Esophagus squamous epithelium (tissue), 4 donors: ENCODE measurements around the gene ETS2.

Experiments used
- POLR2A ChIP-seq, 4 donors: fragments of 450-650 bp; IDR thresholded peaks; one replicate each; pipeline ENCODE4 v1.6.1; 2017; ENCODE audit warnings: antibody characterized with exemption in 4 of 4, mild to moderate bottlenecking in 4 of 4, moderate library complexity in 3 of 4
- TF ChIP-seq, protein P1 (sequence below), 6 experiments: fragments of 450-650 bp in 4 of 6; fragments of 200-600 bp in 2 of 6; sonication (generic) in 2 of 6; IDR thresholded peaks; one replicate each; pipeline ENCODE4 v1.5.1; 2016 to 2019; ENCODE audit warnings: antibody characterized with exemption in 6 of 6, mild to moderate bottlenecking in 4 of 6, moderate library complexity in 4 of 6

DNA sequence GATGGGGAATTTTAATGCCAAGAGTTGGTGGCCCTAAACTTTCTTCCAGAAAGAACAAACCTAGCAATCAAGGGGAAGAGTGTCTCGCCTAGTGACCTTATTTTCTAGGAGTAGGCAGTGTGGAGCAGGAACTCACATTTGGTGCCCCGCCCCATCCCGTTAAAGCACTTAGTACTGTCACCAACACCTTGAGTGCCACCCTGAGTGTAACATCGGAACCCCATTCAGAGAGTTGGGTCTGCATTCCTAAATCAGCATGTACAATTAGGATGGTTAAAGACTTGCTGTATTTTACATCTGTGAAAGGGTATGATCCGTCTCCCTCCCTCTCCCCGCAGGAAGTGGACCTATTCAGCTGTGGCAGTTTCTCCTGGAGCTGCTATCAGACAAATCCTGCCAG is 15.5 kb downstream of the ETS2 start:
- no peak for TF ChIP-seq POLR2A (IDR thresholded peaks at IDR 0.05)
- TF ChIP-seq, protein P1, sequence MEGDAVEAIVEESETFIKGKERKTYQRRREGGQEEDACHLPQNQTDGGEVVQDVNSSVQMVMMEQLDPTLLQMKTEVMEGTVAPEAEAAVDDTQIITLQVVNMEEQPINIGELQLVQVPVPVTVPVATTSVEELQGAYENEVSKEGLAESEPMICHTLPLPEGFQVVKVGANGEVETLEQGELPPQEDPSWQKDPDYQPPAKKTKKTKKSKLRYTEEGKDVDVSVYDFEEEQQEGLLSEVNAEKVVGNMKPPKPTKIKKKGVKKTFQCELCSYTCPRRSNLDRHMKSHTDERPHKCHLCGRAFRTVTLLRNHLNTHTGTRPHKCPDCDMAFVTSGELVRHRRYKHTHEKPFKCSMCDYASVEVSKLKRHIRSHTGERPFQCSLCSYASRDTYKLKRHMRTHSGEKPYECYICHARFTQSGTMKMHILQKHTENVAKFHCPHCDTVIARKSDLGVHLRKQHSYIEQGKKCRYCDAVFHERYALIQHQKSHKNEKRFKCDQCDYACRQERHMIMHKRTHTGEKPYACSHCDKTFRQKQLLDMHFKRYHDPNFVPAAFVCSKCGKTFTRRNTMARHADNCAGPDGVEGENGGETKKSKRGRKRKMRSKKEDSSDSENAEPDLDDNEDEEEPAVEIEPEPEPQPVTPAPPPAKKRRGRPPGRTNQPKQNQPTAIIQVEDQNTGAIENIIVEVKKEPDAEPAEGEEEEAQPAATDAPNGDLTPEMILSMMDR (IDR thresholded peaks at IDR 0.05) = no peak
